Measurements from ENCODE around the gene EDIL3. TPM values are rescaled to one million over a fixed set of nuclear protein-coding genes. Genes with fewer than 3 reads are reported as not detected.

Gene EDIL3
- polyA plus RNA-seq, 1 donor (not counting 4 experiments of a cell fraction or from before 2014, with no cell fraction given), result 0.34 TPM

- no peak overlapping the region for H2AFZ ChIP-seq (ENCODE audit: control insufficient read depth, low read length)
These were observed 46.4 kb upstream of the EDIL3 start for GRCh38 chr5:84430863-84431663.

GRCh38 chr5:84430079-84430478 lies 45.4 kb upstream of the EDIL3 start:
- peak; percentile 90 for FAIRE-seq
- no peaks in the 10 kb centered on the region for H4K20me1 ChIP-seq (ENCODE audit: control insufficient read depth, extremely low read depth, insufficient read depth, low read length)
- no peak overlapping the region for H2AFZ ChIP-seq (ENCODE audit: control insufficient read depth, low read length)
- TF ChIP-seq CTCF (optimal IDR thresholded peaks at IDR 0.05 in 1 of 3, IDR thresholded peaks at IDR 0.05 in 1 of 3, conservative IDR thresholded peaks at IDR 0.05 in 1 of 3; ENCODE audit: extremely low read depth in 1 of 3, insufficient read depth in 2 of 3, low read length in 3 of 3) (no peak), EZH2 (IDR thresholded peaks at IDR 0.05; ENCODE audit: low read length) (no peak)
- no peak overlapping the region for H3K9ac ChIP-seq (ENCODE audit: control insufficient read depth, extremely low read depth, insufficient read depth, low read length)
- H3K4me3 ChIP-seq (ENCODE audit: control insufficient read depth in 2 of 3, extremely low read depth in 1 of 3, insufficient read depth in 2 of 3, low read depth in 1 of 3, low read length in 3 of 3), result no peak overlapping the region
- H3K79me2 ChIP-seq (ENCODE audit: control insufficient read depth, insufficient read depth, low read length), result no peaks in the 10 kb centered on the region
- H3K27me3 ChIP-seq (ENCODE audit: control insufficient read depth, extremely low read depth, insufficient read depth, low read length), result no peaks in the 10 kb centered on the region
- H3K4me1 ChIP-seq (ENCODE audit: control insufficient read depth, extremely low read depth, insufficient read depth, low read length), result peaks cover 19% of the 10 kb centered on the region
- no peaks in the 10 kb centered on the region for H3K9me3 ChIP-seq (ENCODE audit: control insufficient read depth, low read depth, low read length)
- H3K27ac ChIP-seq (ENCODE audit: control insufficient read depth, insufficient read depth, low read length), result no peak overlapping the region
- DNase-seq (ENCODE audit: low read depth, low spot score), result peak; percentile 38
- peak overlapping the region; percentile 23 for H3K4me2 ChIP-seq (ENCODE audit: control insufficient read depth, extremely low read depth, insufficient read depth, low read depth, low read length)
- H3K9me1 ChIP-seq (ENCODE audit: control insufficient read depth, extremely low read depth, insufficient read depth, low read length), result peaks cover 2% of the 10 kb centered on the region
- dilution Hi-C loops (cut with MboI; ENCODE audit: extremely low pct_ligation_motif_present, low sequenced_read_pairs), result no loop called here
- no peaks in the 10 kb centered on the region for H3K36me3 ChIP-seq (ENCODE audit: control insufficient read depth in 2 of 2, extremely low read depth in 1 of 2, insufficient read depth in 2 of 2, low read length in 2 of 2)

More at GRCh38 chr5:84430863-84431663, 46.4 kb upstream of the EDIL3 start:
- FAIRE-seq (peak; percentile 83), DNase-seq (ENCODE audit: low read depth, low spot score) (no peak)
- Histone ChIP-seq H3K9ac (ENCODE audit: control insufficient read depth, extremely low read depth, insufficient read depth, low read length) (no peak overlapping the region), H4K20me1 (ENCODE audit: control insufficient read depth, extremely low read depth, insufficient read depth, low read length) (no peaks in the 10 kb centered on the region), H3K4me2 (ENCODE audit: control insufficient read depth, extremely low read depth, insufficient read depth, low read depth, low read length) (peak overlapping the region; percentile 45), H3K27me3 (ENCODE audit: control insufficient read depth, extremely low read depth, insufficient read depth, low read length) (no peaks in the 10 kb centered on the region), H3K4me3 (ENCODE audit: control insufficient read depth in 2 of 3, extremely low read depth in 1 of 3, insufficient read depth in 2 of 3, low read depth in 1 of 3, low read length in 3 of 3) (no peak overlapping the region), H3K9me3 (ENCODE audit: control insufficient read depth, low read depth, low read length) (no peaks in the 10 kb centered on the region), H3K79me2 (ENCODE audit: control insufficient read depth, insufficient read depth, low read length) (no peaks in the 10 kb centered on the region), H3K27ac (ENCODE audit: control insufficient read depth, insufficient read depth, low read length) (no peak overlapping the region), H3K4me1 (ENCODE audit: control insufficient read depth, extremely low read depth, insufficient read depth, low read length) (peaks cover 22% of the 10 kb centered on the region), H3K9me1 (ENCODE audit: control insufficient read depth, extremely low read depth, insufficient read depth, low read length) (peaks cover 2% of the 10 kb centered on the region), H3K36me3 (ENCODE audit: control insufficient read depth in 2 of 2, extremely low read depth in 1 of 2, insufficient read depth in 2 of 2, low read length in 2 of 2) (no peaks in the 10 kb centered on the region)
- no peak for TF ChIP-seq EZH2 (IDR thresholded peaks at IDR 0.05; ENCODE audit: low read length)
- TF ChIP-seq CTCF (optimal IDR thresholded peaks at IDR 0.05 in 1 of 3, IDR thresholded peaks at IDR 0.05 in 1 of 3, conservative IDR thresholded peaks at IDR 0.05 in 1 of 3; ENCODE audit: extremely low read depth in 1 of 3, insufficient read depth in 2 of 3, low read length in 3 of 3), result no peak
- dilution Hi-C loops (cut with MboI; ENCODE audit: extremely low pct_ligation_motif_present, low sequenced_read_pairs), result no loop called here

Measured in keratinocyte (primary cell).